Germinal center (tissue), 1 donor: Measurements from ENCODE around the gene DENND1A.
A peak's percentile ranks its signal among the peaks of the same experiment; 100 is the strongest.

Source experiments
- DNase-seq: peaks from one replicate; pipeline ENCODE4 v3.0.0; 2012; ENCODE audit warnings: mixed read lengths, low spot score

DENND1A gene

DNA sequence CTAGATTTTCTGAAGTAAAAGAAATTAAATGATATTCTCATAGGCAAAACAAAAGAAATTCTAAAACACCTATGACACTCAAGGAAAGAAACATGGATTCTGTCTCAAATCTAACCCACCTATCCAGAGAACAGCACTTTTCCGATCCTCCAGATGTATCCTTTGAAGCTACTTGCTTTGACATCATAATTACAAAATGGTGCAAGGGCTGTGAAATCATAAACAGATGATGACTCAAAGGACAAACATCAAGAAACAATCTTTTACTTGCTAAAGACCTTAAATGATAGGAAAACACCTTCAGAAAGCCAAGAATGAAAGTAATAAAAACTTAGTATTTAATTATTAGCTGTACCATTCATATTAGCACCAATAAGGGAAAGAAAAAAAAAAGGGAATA is 202.6 kb downstream of the DENND1A start:
- DNase-seq, result no peak

DNA sequence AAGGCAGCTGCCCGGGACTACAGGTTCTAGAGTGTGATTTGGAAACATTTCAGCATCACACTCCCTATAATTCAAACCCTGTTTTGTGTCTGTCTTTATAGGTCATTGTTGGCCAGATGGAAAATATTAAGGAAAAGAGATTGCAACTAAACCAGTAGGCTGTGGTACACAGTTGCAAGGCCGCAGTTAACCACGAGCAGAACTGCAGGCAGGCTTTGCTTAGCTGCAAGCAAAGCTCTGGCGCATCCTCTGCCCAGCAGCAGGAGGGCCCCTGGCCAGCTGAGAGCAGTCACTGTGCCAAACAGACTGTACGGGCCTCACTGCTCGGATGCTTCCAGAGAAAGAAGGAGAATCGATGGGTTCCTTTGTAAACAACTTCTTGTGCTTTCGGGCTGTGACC is 204.5 kb downstream of the DENND1A start:
- no peak for DNase-seq

DNA sequence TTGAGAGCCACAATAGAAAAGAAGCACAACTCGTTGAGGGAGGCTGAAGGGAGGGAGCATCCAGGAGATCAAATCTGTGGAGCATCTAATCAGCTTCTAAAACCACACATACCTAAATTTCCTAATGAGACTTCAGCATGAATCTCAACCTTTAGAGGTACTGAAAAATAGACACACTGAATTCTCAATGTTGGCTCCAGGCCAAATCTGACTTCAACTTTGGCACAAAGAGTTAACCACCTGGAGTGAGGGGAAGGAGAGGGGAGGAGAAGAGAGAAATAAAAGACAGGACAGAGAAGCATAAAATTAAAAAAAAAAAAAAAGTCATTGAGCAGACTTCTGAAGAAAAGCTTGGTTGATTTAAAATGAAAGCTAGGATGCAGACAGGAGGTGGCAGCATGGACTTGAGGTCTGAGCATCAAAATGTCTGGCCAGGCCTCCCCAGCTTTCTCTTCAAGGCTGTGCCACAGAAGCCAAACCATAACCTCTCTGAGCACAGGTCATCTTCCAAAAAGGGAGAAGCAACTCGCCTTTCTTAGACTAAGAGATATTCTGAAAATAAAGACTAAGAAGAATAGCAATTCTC is 205.6 kb downstream of the DENND1A start:
- DNase-seq, result no peak

DNA sequence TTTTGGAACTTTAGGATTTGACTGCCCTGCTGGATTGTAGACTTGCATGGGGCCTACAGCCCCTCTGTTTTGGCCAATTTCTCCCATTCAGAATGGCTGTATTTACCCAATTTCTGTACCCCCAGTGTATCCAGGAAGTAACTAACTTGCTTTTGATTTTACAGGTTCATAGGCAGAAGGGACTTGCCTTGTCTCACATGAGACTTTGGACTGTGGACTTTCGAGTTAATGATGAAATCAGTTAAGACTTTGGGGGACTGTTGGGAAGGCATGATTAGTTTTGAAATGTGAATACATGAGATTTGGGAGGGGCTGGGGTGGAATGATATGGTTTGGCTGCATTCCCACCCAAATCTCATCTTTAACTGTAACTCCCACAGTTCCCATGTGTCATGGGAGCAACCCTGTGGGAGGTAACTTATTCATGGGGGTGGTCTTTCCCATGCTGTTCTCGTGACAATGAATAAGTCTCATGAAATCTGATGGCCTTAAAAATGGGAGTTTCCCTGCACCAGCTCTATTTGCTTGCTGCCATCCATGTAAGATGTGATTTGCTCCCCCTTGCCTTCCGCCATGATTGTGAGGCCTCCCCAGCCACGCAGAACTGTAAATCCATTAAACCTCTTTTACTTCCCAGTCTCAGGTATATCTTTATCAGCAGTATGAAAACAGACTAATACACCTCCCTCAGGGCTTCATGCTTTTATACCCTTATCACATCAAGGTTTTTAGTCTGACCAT is 206.6 kb downstream of the DENND1A start:
- no peak for DNase-seq

DNA sequence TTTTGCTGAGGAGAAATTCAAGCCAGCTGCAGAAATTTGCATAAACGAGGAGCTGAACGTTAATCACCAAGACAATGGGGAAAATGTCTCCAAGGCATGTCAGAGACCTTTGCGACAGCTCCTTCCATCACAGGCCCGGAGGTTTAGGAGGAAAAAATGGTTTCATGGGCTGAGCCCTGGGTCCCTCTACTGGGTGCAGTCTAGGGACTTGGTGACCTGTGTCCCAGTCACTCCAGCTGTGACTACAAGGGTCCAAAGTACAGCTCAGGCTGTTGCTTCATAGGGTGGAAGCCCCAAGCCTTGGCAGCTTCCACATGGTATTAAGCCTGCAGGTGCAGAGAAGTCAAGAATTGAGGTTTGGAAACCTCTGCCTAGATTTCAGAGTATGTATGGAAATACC is 207.5 kb downstream of the DENND1A start:
- DNase-seq, result no peak

DNA sequence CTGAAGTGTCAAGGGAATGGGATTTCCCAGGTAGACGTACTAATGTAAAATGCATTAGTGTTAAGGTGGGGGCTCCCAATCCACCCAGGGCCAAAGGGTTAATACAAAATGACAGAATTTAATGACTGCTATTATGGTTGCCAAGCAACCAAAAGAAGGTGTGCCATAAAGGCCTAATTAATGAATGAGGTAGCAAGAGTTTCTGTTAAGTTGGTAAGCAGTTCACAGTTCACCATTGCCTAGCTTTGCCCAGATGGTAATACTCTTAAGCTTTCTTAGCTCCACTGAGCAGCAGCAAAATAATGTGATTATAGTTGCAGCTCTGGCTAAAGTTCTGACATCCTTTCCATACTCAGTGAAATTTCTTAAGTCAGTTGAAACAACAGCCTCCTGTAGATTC is 211.7 kb downstream of the DENND1A start:
- no peak for DNase-seq

DNA sequence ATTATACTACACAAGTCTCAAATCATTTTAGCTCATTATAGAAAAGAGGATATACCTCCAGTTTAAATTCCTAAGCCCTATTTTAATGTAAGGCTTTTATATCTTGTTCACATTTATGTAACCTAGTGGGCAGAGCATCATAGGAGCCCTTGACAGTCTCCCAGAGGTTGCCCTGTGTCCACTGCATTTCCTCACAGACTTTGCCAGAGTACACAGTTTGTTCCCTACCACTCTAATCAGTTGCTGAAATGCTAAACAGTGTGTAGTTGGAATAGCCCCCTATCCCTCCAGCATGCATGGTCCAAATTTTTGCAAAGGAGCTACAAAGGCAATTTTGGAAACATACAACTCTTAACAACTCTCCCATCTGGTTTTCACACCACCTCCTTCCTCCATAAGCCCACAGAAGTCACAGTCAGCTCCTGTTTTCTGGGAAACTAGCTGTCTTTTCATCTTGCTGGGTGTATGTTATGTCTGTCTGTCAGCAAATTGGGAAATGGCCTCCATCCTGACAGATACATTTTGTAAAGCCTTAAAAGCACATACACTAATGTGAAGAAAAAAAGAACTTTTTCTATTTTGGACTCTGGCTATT is 212.2 kb downstream of the DENND1A start:
- no peak for DNase-seq

DNA sequence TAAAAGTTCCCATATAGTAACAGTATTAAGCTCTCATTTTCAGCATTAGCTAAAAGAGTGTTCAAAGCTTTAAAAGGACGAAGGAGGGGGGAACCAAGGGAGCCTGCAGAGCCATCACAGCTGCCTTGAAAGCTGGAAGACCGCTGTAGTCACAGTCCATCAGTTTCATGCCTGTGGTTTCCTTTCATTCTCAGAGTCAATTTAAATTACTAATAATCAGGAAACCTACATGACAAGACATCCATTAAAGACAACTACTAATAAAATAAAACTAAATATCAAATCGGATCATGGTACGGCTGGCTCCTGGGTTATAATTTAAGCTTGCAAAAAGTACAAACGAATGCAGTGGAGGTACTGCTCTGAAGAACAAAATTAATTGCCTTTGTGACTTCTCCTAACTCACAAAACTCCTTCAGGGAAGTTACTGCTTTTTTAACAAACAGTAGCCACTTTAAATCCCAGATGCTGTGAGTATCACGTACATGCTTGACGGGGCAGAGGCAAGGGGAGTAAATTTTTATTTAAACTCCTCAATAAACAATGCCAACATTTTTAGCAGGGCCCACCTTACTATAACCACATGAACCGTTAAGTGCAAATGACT is 213.5 kb downstream of the DENND1A start:
- no peak for DNase-seq

DNA sequence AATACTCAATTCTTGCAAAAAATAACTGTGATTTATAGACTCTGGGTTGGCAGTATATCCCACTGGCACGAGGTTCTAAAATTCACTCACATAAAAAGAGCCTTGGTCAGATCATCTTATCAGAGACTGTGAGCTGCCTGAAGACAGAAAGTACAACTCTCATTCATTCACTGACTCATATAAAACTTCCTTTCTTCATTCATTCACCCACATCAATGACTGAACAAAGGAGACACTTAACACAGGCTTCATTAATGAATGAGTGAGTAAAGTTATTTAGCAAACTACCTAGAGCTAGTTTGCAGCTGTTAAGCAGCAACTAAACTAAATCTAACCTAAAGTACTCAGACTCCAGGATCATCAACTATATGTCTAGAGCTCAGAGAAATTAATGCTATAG is 214.7 kb downstream of the DENND1A start:
- DNase-seq, result no peak

DNA sequence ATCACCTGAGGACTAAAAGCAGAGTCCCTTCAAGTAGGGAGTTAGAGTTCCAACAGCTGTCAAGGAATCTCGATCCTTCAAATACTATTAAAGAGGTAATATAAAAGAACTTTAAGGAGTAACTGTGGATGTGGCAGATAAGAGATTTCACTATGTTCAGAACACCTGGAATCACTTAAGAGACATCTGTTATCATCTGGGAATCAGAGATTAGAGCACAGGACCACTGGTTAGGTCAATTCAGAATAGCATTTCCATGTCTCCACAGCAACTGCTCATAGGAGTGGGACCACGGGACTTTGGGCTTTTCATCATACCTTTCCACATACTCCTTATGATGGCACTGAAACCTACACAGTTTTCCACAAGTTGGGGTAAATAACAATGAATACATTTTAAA is 216.6 kb downstream of the DENND1A start:
- DNase-seq, result no peak

DNA sequence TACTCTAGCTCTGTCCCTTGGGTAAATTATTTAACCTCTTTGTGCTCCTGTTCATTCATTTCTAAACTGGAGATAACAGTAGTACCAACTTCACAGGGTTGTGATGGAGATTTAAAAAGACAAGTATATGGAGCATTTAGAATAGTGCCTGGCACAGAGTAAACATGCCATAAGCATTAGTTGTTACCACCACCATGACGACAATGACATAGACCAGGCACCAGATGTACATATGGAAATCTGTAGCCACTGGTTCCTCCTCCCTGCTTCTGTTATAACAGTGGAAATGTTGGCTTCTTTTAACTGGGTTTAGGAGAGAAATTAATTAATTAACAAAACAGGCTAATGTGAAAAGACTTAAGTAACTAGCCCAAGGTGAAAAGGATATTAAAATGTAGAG is 217.5 kb downstream of the DENND1A start:
- DNase-seq, result no peak

DNA sequence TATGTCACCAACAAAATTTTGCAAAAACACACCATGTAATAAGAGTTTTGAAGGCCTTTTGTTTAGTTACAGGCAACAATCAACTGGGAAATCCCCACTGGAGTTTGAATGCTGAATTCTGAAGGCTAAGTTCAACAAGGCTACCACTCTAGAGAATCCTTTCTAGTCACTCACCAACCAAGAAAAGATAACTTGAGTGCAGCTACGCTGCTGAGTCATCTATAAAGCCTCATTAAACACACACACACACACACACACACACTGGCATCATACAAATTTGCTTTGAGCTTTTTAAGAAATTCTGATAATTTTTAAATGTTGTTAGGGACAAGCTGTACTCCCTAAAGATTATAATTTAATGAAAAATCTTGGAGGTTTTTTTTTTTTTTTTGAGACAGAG is 219.6 kb downstream of the DENND1A start:
- DNase-seq, result no peak

DNA sequence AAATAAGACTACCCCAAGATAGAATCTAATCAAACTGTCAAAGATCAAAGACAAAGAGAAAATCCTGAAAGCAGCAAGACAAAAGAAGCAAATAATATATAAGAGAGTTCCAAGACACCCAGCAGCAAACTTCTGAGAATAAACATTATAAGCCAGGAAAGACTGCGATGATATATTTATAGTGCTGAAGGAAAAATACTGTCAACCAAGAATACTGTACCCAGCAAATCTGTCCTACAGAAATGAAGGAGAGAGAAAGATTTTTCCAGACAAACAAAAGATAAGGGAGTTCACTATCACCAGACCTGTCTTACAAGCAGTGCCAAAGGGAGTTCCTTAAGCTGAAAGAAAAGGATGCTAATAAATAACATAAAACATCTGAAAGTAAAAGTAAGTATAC is 227.4 kb downstream of the DENND1A start:
- DNase-seq, result no peak

DNA sequence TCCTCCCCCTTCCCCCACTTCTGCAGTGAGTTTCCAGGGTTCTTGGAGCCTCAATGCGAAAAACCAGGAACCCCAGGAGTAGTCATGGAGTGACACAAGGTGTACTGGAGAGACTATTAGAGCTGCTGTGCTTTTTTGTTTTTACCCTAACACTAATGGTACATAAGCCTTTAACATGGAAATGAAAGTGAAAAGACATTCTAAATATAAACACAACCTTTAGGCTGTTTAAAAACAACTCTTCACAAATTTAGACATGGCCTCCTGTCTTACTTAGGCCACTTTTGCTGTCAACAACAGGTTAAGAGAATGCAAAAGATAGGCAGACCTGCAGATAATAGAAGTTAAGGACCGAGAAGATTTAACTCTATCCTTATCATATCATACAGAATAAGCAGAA is 232.2 kb downstream of the DENND1A start:
- peak; percentile 17 for DNase-seq

DNA sequence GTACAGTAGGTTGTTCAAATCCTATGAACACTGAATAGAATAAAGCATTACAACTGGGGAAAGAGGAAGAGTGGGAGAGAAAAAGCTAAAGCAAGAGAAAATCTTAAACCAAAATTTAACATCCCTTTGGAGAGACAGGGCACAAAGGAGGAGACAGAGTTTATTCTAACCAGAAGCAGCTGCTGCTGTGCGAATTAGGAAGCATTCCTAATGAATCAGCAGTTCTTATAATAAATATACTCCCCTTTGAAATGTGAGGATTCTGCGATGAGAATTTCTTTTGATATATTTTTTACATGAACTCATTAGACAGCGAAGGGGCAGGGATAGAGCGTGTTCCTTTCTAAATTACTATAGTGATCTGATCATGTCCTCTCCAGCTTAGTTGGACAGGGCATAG is 233.4 kb downstream of the DENND1A start:
- no peak for DNase-seq

DNA sequence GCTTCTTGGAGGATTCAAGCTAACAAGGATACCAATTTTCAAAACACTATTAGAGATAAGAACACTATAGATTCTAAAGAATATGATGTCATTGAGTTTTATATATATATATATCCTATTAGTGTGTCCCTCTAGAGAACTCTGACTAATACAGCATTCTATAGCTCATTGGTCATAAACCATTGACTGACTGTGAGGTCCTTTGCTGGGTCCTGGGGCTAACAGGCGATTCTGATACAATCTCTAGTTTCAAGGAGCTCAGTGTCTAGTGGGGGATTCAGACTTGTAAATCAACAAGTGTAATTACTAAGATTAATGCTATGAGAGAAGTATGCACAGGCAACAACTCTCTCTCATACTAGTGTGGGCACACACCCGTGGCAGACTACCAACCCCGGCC is 234.5 kb downstream of the DENND1A start:
- no peak for DNase-seq

DNA sequence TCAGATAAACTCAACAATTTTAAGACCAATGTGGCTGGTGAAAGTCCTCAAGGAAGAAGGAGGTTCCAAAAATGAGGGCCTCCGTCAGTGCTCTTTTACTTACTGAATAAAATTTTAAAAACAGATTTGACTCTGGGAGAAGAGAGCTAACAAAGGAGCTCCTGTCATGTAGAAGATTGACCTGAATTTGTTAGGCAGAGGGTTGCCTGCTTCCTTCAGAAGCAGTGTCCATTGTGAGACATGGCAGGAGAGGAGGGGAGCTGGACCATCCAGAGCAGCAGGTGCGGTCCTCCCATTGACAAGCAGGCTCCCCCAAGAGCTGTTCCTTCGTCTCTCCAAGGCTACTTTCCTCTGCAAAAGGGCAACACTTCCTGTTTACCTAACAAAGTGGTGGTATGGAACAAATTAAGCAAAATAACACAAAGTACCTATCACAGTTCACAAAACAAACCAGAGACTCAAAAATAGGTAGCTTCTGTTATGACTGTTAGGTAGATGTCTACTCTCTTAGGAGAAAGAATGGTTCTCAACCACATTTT is 238.1 kb downstream of the DENND1A start:
- no peak for DNase-seq

DNA sequence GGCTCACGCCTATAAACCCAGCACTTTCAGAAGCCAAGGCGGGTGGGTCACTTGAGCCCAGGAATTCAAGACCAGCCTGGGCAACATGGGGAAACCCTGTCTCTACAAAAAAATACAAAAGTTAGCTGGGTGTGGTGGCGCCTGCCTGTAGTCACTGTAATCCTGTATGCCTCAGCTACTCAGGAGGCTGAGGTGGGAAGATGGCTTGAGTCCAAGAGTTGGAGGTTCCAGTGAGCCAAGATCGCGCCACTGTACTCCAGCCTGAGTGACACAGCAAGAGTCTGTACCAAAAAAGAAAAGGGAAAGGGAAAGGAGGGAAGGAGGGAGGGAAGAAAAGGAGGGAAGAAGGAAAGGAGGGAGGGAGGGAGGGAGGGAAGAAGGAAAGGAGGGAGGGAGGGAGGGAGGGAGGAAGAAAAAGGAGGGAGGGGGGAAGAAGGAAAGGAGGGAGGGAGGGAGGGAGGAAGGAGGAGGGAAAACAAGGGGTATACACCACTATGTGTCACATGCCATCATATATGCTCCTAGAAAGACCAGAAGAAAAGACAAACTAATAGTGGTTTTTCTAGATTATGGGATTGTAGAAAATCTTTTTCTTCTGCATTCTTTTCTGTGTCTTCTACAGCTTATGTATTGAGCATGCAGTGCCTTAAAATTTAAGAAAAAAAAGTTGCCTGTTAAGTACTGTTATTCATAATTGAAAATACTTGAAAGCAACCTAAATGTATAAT is 240.1 kb downstream of the DENND1A start:
- no peak for DNase-seq

DNA sequence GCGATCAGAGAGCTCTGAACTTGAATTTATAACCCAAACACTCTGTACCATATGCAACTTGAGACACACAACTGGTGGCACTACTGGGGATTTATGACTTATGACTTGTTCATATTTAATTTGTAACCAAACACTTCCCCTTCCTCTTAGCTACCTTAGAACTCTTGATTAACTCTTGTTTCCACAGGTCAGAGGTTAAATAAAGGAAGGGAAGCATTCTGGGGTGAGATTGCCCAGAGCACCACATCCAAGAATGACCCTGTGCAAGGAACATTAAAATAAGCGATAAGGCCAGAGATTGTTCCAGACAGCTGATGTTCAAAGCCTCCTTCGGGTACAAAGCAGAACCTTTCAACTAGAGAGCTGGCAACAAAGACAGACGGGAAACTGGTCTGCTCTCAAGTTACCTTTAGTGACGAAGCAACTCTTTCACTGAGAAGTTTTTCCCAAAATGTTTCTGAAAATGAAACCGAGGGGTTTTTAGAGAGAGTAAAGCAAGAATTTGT is 242.6 kb downstream of the DENND1A start:
- no peak for DNase-seq

DNA sequence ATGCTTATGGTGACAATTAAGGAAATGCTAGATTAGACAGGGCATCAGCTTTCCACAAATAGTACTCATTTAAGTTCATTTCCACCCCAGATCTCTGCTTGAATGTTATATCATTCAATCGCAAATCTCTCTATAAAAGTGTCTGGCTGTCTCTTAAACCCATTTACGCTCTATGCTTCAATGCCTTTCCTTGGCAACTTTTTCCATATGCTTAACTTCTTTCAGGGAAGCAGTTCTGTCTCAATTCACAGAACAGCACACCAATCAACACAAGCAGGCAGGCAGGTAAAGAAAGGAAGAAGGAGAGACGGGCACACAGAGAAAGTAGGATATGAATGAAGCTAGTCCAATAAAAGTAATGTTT is 243.1 kb downstream of the DENND1A start:
- DNase-seq, result no peak

DNA sequence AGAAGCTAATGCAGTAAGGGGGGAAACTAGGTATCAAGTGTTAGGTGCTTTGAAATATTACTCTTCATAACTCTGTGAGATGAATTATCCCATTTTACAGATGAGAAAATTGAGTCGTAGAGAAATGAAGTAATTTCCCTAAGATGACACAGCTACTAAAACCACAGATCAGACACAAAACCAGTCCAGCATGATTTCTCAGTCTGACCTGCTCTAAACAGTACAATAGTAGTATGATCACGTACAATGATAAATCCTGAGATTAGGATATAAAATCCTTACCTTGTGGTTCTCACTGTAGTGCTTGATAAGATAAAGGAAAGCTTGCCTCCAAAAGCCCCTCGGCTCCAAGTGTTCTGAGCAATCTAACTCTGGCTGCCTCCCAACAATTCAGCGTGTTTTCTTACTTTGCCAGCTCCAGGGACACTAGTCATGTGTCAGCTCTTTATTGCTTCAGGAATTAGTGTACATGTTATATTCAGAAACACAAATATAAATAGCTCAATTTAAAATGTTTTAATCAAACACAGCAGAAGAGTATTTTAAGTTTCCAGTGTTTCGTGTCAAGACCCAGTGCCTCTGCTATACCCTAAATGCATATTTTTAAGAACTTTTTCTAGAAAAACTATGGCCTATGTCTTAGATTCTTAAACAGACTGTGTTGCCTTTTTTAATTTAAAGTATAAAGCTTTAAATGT is 243.6 kb downstream of the DENND1A start:
- no peak for DNase-seq
